ENCODE measurements around the gene ZBTB22.
"Not testable (repeated sequence)": the region's sequence is repeated elsewhere in the genome, so short reads cannot be mapped to it uniquely, and the experiment has no call there.

ZBTB22 gene

GRCh38 chr6:33301877-33302276, 15.7 kb downstream of the ZBTB22 start:
- no peak for DNase-seq (ENCODE audit: low read depth)

- DNase-seq (ENCODE audit: low read depth): peak; percentile 91
Observed at GRCh38 chr6:33299237-33299944, 18.2 kb downstream of the ZBTB22 start.

- peak; percentile 54 for DNase-seq (ENCODE audit: low read depth)
Observed at GRCh38 chr6:33298773-33299236, 18.7 kb downstream of the ZBTB22 start, which contains the start of gene RGL2. Gene RGL2, minus strand, starts transcription at chr6:33298942. Its CDS starts 332 bp downstream, at chr6:33298610.

GRCh38 chr6:33297956-33298772, 19.4 kb downstream of the ZBTB22 start:
- DNase-seq (ENCODE audit: low read depth): peak; percentile 67

- DNase-seq (ENCODE audit: low read depth): no peak
Observed at GRCh38 chr6:33297406-33297955, 20.1 kb downstream of the ZBTB22 start.

GRCh38 chr6:33296797-33297405, 20.6 kb downstream of the ZBTB22 start:
- DNase-seq (ENCODE audit: low read depth): no peak

GRCh38 chr6:33295621-33296369, 21.7 kb downstream of the ZBTB22 start:
- DNase-seq (ENCODE audit: low read depth): no peak

- DNase-seq (ENCODE audit: low read depth): no peak
Observed at GRCh38 chr6:33294086-33294823, 23.3 kb downstream of the ZBTB22 start.

- DNase-seq (ENCODE audit: low read depth): no peak
Observed at GRCh38 chr6:33292996-33293682, 24.4 kb downstream of the ZBTB22 start.

GRCh38 chr6:33290459-33290858, 27.1 kb downstream of the ZBTB22 start:
- DNase-seq (ENCODE audit: low read depth): no peak

- DNase-seq (ENCODE audit: low read depth): no peak
Observed at GRCh38 chr6:33289784-33290315, 27.7 kb downstream of the ZBTB22 start.

GRCh38 chr6:33288921-33289783, 28.4 kb downstream of the ZBTB22 start, which contains the start of the genes PFDN6 and WDR46:
Gene PFDN6, plus strand, starts transcription at chr6:33289601. Its CDS starts 256 bp downstream, at chr6:33289857.
Gene WDR46, minus strand, starts transcription at chr6:33289239. Its CDS starts 69 bp downstream, at chr6:33289170.
- peak; percentile 70 for DNase-seq (ENCODE audit: low read depth)

- no peak for DNase-seq (ENCODE audit: low read depth)
Observed at GRCh38 chr6:33288141-33288920, 29.2 kb downstream of the ZBTB22 start.

GRCh38 chr6:33286946-33287914, 30.3 kb downstream of the ZBTB22 start:
- no peak for DNase-seq (ENCODE audit: low read depth)

- not testable (repeated sequence) for DNase-seq (ENCODE audit: low read depth)
Observed at GRCh38 chr6:33285214-33285613, 32.3 kb downstream of the ZBTB22 start.

- no peak for DNase-seq (ENCODE audit: low read depth)
Observed at GRCh38 chr6:33280539-33280938, 37.0 kb downstream of the ZBTB22 start.
